Stimulated activated naive B cell treated with anti-CD40 and anti-IgM and Interleukin-4, amounts not matched to agents 10 μg/mL and 1 μg/mL and 100 μg/mL, for 72 hours (primary cell): ENCODE measurements around the gene ARHGEF10L.

Source experiments
- ATAC-seq, 2 donors: fragments of 150-1000 bp; cut with Tn5 transposase; replicated peaks; 2 replicates each; pipeline ENCODE4 v1.10.0; 2021; ENCODE audit warnings: moderate library complexity in 1 of 2
- DNase-seq: peaks from one replicate; pipeline ENCODE4 v3.0.0; 2021
- H3K27ac Mint-ChIP-seq: one replicate; pipeline ENCODE4 v1.8.0; 2022; ENCODE audit warnings: mild to moderate bottlenecking, mixed read lengths
- H3K27me3 Mint-ChIP-seq, 2 donors: one replicate each; pipeline ENCODE4 v1.8.0; 2022; ENCODE audit warnings: mixed read lengths in 2 of 2
- H3K36me3 Mint-ChIP-seq, 2 donors: one replicate each; pipeline ENCODE4 v1.8.0; 2022; ENCODE audit warnings: mixed read lengths in 2 of 2, mild to moderate bottlenecking in 1 of 2
- H3K4me1 Mint-ChIP-seq, 2 donors: one replicate each; pipeline ENCODE4 v1.8.0; 2022; ENCODE audit warnings: mixed read lengths in 2 of 2, mild to moderate bottlenecking in 1 of 2
- H3K4me3 Mint-ChIP-seq, 2 donors: one replicate each; pipeline ENCODE4 v1.8.0; 2022; ENCODE audit warnings: mild to moderate bottlenecking in 2 of 2, mixed read lengths in 2 of 2, moderate library complexity in 1 of 2
- H3K9me3 Mint-ChIP-seq, 2 donors: one replicate each; pipeline ENCODE4 v1.8.0; 2022; ENCODE audit warnings: mixed read lengths in 2 of 2, mild to moderate bottlenecking in 1 of 2

Gene ARHGEF10L

DNA sequence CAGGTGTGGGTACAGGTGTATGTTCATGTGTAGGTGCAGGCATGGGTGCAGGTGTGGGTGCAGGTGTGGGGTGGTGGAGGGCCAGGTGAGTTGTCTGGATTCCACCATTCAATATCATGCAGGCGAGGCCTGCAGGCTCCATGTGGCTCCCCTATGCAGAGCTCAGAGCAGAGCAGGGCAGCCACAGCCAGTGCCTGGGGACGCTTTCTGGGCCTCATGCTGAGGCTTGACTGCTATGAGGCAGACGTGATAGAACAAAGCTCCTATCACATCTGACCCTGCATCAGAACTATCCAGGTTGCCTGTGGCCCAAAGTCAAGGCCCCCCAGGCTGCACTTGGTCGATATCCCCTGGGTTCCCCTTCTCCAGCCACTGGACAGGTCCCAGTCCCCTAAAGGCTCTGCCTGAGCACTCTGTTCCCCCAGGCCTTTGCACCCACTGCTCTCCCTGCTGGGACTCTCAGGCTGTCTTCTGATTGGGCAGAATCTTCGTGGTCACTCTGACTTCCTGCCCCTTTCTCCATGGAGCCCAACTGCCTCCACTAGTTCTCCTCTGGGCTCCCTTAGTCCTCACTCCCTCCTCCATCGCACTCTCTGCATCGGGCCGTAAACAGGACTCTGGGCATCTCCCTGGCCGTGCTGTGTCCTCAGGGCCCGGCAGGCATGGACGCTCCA lies 137.0 kb downstream of the ARHGEF10L start:
- Mint-ChIP-seq H3K27ac (no peak overlapping the region), H3K4me1 (no peaks in the 10 kb centered on the region), H3K27me3 (peaks cover 9 to 11% of the 10 kb centered on the region in 2 donors), H3K36me3 (no peaks in the 10 kb centered on the region), H3K9me3 (peaks cover 0 to 12% of the 10 kb centered on the region in 2 donors), H3K4me3 (no peak overlapping the region)
- ATAC-seq (no peak), DNase-seq (no peak)

DNA sequence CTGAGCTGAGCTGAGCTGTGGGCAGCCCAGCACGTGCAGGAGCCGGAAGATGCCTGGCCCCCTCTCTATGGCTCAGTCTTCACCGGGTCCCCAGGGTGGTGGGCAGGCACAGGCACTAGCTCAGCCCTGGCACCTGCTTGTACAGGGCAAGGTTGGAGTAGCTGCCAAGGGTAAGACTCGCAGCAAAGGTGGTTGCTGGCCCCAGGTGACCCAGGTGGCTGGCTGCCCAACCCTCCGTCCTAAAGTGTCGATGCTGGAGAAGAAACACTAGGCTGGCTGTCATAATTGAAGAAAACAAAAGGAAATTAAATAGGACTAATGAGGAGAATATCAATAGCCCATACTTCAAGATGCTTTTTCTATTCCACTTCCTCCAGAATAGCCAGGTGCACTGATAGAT lies 138.5 kb downstream of the ARHGEF10L start:
- ATAC-seq = no peak
- H3K9me3 Mint-ChIP-seq = peaks cover 0 to 12% of the 10 kb centered on the region in 2 donors

DNA sequence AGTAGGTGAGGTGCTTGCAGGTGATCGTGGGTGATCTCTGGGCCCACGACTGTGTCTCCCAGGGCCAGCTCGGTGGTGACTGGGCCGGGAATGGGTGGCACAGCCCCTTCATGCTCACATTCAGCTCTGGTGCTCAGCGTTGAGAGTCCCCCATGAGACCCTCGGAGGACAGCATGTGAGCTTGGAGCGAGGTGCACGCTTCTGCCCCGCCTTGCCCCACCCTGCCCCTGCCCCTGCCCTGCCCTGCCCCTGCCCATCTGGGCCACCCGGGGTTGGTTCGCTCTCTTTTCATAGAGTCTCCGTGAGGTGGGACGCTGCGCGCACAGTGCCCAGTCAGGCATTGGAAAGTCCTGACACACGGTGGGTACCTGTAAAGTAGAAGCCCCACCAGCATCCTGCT lies 140.4 kb downstream of the ARHGEF10L start:
- ATAC-seq = no peak
- no peak for DNase-seq
- peaks cover 0 to 12% of the 10 kb centered on the region in 2 donors for H3K9me3 Mint-ChIP-seq
- H3K27ac Mint-ChIP-seq = no peak overlapping the region
- no peak overlapping the region for H3K4me3 Mint-ChIP-seq
- no peaks in the 10 kb centered on the region for H3K4me1 Mint-ChIP-seq
- H3K36me3 Mint-ChIP-seq = no peaks in the 10 kb centered on the region
- H3K27me3 Mint-ChIP-seq = peaks cover 12 to 15% of the 10 kb centered on the region in 2 donors

More for the DNA sequence above, 138.5 kb downstream of the ARHGEF10L start:
- DNase-seq = no peak
- Mint-ChIP-seq H3K4me1 (no peaks in the 10 kb centered on the region), H3K27me3 (peaks cover 11 to 12% of the 10 kb centered on the region in 2 donors), H3K4me3 (no peak overlapping the region), H3K27ac (no peak overlapping the region), H3K36me3 (no peaks in the 10 kb centered on the region)

DNA sequence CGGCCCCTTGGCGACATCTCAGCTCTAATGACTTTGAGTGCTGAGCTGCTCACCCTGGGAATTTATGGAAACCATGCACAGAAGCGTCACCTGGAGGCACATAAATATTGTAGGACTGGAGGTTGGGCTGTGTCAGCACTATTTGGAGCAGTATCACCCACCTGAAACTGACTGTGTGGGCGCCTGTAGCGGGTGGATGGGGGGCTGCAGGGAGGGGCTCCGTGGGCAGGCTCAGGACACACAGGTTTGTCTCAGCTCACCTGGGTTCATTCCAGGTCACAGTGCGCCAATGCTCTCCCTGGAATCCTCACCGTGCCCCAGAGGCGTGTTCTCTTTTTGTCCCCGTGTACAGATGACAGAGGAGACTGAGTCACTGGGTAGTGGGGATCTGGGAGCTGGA lies 140.8 kb downstream of the ARHGEF10L start:
- Mint-ChIP-seq H3K4me1 (no peaks in the 10 kb centered on the region), H3K27ac (no peak overlapping the region), H3K27me3 (peaks cover 12 to 15% of the 10 kb centered on the region in 2 donors), H3K4me3 (no peak overlapping the region), H3K36me3 (no peaks in the 10 kb centered on the region), H3K9me3 (peaks cover 0 to 10% of the 10 kb centered on the region in 2 donors)
- ATAC-seq = no peak
- DNase-seq = no peak

DNA sequence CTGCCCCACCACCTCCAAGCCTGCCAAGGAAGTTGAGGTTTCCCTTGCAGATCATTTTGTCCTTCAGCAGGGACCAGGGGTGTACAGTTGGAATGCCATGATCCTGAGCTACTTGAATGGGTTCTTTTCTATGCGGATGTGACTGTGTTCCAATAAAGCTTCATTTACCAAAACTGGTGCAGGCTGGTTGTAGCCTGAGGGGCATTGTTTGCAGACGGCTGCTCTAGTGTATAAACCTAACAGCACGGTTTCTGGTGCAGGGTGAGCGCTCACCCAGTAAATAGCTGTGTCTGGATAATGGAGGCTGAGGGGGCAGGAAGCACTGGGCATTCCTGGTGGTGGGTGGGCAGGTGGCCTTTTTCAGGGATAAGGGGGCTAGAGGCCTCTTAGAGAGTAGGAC lies 142.9 kb downstream of the ARHGEF10L start:
- Mint-ChIP-seq H3K36me3 (no peaks in the 10 kb centered on the region), H3K4me1 (no peaks in the 10 kb centered on the region), H3K27ac (no peak overlapping the region), H3K27me3 (peaks cover 13 to 15% of the 10 kb centered on the region in 2 donors), H3K9me3 (no peaks in the 10 kb centered on the region), H3K4me3 (no peak overlapping the region)
- no peak for DNase-seq
- no peak for ATAC-seq

DNA sequence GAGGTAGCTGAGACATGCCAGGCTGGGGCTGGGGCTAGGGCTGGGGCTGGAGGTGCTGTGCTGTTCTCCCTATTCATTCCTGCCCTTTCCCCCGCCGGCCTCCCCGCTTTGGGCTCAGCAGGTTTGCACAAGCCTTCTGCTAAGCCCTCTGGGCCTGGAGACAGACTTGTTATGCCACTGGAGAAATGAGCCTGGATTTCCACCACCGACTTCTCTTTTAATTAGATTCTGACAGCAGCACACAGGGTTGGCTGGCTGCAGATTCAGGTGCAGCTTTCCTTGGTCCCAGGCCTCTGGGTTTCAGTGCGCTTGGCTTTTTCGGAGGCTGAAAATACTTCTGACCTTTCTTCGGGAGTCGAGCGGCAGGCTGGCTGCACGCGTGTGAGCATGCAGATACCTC lies 144.1 kb downstream of the ARHGEF10L start:
- no peak for ATAC-seq
- Mint-ChIP-seq H3K4me3 (no peak overlapping the region), H3K27ac (no peak overlapping the region), H3K9me3 (no peaks in the 10 kb centered on the region), H3K4me1 (no peaks in the 10 kb centered on the region), H3K27me3 (peaks cover 13 to 15% of the 10 kb centered on the region in 2 donors), H3K36me3 (no peaks in the 10 kb centered on the region)
- DNase-seq = no peak

DNA sequence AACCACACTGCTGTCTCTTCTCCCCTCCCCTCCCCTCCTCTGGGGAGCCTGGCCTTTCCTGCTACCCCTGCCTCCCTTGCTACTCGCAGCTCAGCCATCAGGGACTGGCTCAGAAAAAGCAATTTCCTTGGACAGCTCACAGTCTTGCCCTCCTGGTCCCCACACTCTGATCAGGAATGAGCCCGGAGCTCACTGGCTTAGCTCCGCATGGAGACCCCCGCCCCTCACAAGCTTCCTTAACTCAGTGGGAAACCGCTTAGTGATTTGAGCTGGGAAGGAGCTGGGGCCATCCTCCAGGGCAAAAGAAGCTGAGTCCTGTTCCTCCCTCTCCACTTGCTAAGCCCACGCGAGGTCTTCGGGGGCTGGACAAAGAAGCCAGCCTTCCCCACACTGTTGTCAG lies 145.3 kb downstream of the ARHGEF10L start:
- Mint-ChIP-seq H3K4me1 (no peaks in the 10 kb centered on the region), H3K27me3 (peaks cover 10 to 13% of the 10 kb centered on the region in 2 donors), H3K36me3 (no peaks in the 10 kb centered on the region), H3K9me3 (no peaks in the 10 kb centered on the region), H3K27ac (no peak overlapping the region), H3K4me3 (no peak overlapping the region)
- ATAC-seq (no peak), DNase-seq (no peak)

DNA sequence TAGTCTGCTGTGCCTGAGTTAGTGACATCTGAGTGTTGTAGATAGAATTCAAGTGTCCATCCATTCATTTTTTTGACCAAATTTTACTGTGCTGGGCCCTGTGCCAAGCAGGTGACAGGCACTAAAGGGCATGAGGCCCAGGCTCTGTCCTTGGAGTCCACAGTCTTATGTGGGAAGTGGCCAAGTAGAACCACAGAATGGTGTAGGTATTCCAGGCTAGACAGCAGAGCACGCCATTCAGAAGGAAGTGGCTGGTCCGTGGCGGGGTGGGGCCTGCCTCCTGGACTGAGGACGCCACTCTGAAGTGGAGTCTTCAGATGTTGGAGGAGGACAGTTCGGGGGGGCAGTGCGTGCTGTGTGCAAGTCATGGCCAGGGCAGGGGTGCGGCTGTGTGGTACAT lies 146.8 kb downstream of the ARHGEF10L start:
- peaks cover 5 to 13% of the 10 kb centered on the region in 2 donors for H3K27me3 Mint-ChIP-seq
- ATAC-seq (no peak), DNase-seq (no peak)
- H3K4me1 Mint-ChIP-seq = no peaks in the 10 kb centered on the region
- no peaks in the 10 kb centered on the region for H3K36me3 Mint-ChIP-seq
- H3K9me3 Mint-ChIP-seq = no peaks in the 10 kb centered on the region
- no peak overlapping the region for H3K4me3 Mint-ChIP-seq
- H3K27ac Mint-ChIP-seq = no peak overlapping the region

DNA sequence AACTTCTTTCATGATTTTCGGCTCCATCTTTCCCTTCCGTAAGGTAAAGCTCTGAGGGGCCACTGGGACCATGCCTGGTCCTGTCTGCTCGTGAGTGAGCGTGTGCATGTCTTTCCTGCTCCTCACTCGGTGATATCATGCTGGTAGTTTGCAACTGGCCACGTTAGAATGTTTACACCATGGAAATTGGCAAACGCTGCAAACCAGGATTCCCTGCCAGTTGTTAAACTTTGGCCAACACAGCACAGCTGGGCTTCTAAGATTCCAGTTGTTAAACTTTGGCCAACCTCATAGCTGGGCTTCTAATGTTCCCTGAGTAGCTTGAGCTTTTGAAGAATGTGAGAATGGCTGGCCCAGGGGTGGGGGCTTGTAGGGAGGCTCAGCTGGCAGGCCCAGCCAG lies 147.6 kb downstream of the ARHGEF10L start:
- Mint-ChIP-seq H3K36me3 (no peaks in the 10 kb centered on the region), H3K4me3 (no peak overlapping the region), H3K27ac (no peak overlapping the region), H3K27me3 (peaks cover 4 to 13% of the 10 kb centered on the region in 2 donors), H3K4me1 (no peaks in the 10 kb centered on the region), H3K9me3 (no peaks in the 10 kb centered on the region)
- DNase-seq = no peak
- no peak for ATAC-seq

DNA sequence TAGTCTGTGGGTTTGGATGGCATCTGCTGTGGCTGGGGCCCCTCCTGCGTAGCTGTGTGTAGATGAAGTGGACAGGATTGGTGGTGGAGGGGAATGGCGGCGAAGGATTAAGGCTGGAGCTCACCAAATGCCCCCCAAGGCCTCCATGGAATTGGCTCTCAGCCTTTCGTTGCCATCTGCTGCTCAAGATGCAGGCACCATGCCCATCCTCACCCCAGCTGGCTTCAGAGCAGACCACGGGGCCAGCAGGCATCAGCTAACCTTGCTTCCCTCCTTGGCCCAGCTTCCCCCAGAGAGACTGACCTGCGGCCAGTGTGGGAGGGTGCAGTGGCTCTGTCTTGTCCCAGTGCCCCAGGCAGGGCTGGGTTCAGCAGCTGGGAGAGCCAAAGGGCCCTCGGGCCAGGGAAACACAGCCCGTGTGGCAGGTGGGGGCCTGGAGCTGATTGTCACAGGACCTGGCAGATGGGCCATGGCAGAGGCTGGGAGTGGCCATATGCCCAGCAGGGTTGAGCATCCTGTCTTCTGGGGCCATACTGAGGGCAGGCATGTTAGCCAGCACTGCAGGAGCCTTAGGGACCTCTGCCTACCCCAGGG lies 148.8 kb downstream of the ARHGEF10L start:
- H3K4me3 Mint-ChIP-seq = no peak overlapping the region
- H3K9me3 Mint-ChIP-seq = no peaks in the 10 kb centered on the region
- no peaks in the 10 kb centered on the region for H3K36me3 Mint-ChIP-seq
- H3K27me3 Mint-ChIP-seq = peaks cover 11 to 18% of the 10 kb centered on the region in 2 donors
- ATAC-seq (no peak), DNase-seq (no peak)
- no peaks in the 10 kb centered on the region for H3K4me1 Mint-ChIP-seq
- no peak overlapping the region for H3K27ac Mint-ChIP-seq

DNA sequence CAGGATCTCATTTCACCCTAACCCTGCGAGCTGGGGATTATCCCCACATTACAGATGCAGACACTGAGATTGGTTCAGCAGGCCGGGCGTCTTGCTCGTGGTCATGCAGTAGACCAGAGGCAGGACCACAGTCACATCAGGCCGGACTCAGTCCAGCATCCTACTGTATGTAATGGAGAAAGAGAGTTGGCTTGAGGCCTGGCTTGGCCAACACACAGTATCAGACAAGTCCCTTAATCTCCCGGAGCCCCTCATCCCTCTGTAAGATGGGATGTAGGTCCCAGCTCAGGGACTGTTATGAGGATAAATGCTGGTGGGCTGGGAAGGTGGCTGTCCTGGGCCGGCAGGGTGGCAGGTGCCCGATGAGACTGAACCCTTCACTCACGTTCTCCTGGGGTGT lies 149.5 kb downstream of the ARHGEF10L start:
- H3K4me1 Mint-ChIP-seq = no peaks in the 10 kb centered on the region
- DNase-seq (no peak), ATAC-seq (no peak)
- H3K27ac Mint-ChIP-seq = no peak overlapping the region
- H3K9me3 Mint-ChIP-seq = no peaks in the 10 kb centered on the region
- H3K27me3 Mint-ChIP-seq = peaks cover 9 to 18% of the 10 kb centered on the region in 2 donors
- no peaks in the 10 kb centered on the region for H3K36me3 Mint-ChIP-seq
- H3K4me3 Mint-ChIP-seq = no peak overlapping the region

DNA sequence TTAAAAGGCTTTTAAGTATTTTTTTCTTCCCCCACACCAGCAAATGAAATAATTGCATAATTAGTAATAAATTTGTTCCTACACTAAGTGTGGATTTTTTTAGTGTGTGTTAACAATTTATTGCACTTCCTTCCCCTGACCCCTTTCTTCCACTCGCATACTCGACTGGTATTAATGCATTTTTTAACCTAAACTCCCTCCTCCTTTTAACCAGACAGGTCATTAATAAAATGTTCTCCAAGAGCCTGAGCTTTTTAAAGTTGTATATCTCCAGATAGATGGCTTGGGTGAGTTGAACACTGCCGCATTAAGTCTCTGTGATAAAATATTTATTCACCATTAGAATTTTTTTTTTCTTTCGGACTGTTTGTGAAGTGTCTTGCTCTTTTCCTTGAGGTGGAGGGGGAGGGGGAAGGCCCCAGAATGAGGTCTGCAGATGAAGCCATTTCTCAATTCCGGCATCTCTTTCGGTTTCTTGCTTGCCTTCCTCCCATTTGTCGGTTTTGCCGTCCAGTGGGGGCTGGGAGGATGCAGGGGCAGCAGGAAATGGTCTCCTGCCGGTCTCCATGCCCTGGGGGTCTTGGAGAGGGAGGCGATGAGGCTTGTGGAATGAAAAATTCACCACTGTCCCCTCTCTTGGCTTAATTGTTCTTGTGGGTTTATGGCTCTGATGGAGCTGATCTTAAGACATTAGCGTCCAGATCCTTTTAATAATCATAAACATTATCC lies 151.6 kb downstream of the ARHGEF10L start:
- H3K36me3 Mint-ChIP-seq = no peaks in the 10 kb centered on the region
- no peaks in the 10 kb centered on the region for H3K9me3 Mint-ChIP-seq
- H3K4me3 Mint-ChIP-seq = no peak overlapping the region
- H3K27ac Mint-ChIP-seq = no peak overlapping the region
- no peaks in the 10 kb centered on the region for H3K4me1 Mint-ChIP-seq
- ATAC-seq (no peak), DNase-seq (no peak)
- peaks cover 9 to 10% of the 10 kb centered on the region in 2 donors for H3K27me3 Mint-ChIP-seq

DNA sequence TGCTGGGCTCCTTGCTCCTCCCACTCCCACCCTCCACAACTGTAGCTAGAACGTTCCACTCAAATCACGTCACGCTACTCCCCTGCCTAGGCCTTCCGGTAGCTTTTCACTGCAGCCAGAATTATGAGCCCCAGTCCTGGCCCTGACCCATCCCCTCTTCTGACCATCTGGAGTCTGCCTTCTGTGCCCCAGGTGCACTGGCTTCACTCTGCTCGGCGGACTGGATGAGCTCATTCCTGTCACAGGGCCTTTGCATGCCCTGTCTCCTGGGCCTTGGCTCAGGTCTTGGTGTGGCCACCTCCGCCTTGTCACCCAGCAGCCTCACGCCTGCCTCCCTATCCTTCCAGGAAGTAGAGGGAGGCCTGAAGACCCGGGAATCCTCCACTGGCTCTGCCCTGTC lies 153.1 kb downstream of the ARHGEF10L start:
- no peaks in the 10 kb centered on the region for H3K9me3 Mint-ChIP-seq
- no peak overlapping the region for H3K4me3 Mint-ChIP-seq
- H3K4me1 Mint-ChIP-seq = no peaks in the 10 kb centered on the region
- ATAC-seq (no peak), DNase-seq (no peak)
- H3K36me3 Mint-ChIP-seq = no peaks in the 10 kb centered on the region
- H3K27me3 Mint-ChIP-seq = peaks cover 8 to 9% of the 10 kb centered on the region in 2 donors
- H3K27ac Mint-ChIP-seq = no peak overlapping the region

DNA sequence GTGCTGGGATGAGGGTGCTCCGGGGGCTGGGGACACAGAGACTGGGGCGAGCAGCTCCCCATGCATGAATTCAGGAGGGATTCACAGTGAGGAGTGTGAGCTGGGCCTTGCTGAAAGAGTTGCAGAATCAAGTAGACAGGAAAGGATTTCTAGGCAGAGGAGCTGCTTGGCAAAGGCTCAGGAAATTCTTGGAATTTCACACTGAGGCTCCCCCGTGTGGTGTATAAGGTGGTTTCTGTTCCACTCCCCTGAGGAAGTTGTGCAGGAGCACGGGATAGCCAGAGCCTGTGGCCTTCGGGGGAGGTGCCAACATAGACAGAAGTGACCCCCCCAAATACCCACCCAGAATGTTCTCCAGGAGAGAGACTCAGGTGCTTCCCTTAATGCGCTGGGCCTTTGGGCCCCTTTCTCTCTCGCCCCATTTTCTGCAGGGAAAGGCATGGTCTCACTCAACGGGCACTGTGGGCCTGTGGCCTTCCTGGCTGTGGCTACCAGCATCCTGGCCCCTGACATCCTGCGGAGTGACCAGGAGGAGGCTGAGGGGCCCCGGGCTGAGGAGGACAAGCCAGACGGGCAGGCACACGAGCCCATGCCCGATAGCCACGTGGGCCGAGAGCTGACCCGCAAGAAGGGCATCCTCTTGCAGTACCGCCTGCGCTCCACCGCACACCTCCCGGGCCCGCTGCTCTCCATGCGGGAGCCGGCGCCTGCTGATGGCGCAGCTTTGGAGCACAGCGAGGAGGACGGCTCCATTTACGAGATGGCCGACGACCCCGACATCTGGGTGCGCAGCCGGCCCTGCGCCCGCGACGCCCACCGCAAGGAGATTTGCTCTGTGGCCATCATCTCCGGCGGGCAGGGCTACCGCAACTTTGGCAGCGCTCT lies 157.2 kb downstream of the ARHGEF10L start:
- Mint-ChIP-seq H3K9me3 (no peaks in the 10 kb centered on the region), H3K4me3 (no peak overlapping the region), H3K4me1 (no peaks in the 10 kb centered on the region), H3K27me3 (peaks cover 9 to 13% of the 10 kb centered on the region in 2 donors), H3K27ac (no peak overlapping the region), H3K36me3 (no peaks in the 10 kb centered on the region)
- ATAC-seq (no peak), DNase-seq (no peak)
